ENCODE measurements around the gene SNED1.

SNED1 gene

DNA sequence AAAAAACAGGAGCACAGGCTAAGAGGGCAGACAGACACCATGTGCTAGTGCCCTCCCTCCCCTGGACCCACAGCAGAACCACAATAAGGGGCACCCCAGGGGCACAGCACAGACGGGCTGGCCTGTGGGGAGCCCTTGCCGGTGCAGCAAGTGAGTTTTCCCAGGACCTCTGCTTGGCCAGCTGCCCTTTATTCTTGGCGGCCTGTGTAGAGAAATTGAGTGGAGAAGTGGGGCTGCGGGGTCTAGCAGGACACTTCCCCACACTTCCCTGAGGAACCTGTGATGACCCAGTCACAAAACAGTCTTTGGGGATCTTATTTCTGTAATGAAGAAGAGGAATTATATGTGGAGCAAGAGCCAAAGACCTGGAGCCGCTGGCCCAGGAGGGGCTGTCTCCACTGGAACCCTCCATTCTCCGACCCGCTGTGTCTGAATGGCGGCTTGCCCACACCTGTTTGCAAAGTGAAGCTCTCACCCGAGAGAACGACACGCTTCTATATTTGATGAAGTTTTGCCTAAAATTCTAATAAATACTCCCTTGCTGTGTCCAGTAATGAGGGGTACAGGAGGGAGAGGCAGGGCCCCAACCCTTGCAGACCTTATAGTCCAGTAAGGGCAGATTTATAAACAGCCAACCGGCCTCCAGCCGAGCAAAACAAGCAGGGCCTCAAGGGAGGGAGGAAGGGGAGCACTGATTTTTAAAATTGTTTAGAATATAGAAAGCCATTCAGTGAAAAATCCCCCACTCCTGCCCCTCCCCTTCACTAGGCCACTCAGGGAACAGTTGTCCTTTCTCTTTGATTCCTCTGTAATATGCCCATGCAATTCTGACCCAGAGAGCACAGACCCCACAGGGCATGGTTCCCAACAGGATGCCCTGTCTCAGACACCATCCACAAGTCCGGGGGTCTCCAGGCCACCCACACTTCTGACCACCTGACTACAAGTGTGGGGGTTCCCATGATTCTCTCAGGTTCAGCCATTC lies 44.7 kb upstream of the SNED1 start (continued):
- TF ChIP-seq ZNF121 (tag by site-specific recombination; IDR thresholded peaks at IDR 0.05) (no peak), ZNF768 (tag by site-specific recombination; IDR thresholded peaks at IDR 0.05) (no peak), ZNF514 (tag by site-specific recombination; IDR thresholded peaks at IDR 0.05) (no peak), ZNF16 (tag by site-specific recombination; IDR thresholded peaks at IDR 0.05; ENCODE audit: low read depth) (no peak)
- TF ChIP-seq, protein P1, sequence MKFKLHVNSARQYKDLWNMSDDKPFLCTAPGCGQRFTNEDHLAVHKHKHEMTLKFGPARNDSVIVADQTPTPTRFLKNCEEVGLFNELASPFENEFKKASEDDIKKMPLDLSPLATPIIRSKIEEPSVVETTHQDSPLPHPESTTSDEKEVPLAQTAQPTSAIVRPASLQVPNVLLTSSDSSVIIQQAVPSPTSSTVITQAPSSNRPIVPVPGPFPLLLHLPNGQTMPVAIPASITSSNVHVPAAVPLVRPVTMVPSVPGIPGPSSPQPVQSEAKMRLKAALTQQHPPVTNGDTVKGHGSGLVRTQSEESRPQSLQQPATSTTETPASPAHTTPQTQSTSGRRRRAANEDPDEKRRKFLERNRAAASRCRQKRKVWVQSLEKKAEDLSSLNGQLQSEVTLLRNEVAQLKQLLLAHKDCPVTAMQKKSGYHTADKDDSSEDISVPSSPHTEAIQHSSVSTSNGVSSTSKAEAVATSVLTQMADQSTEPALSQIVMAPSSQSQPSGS (tag by site-specific recombination; IDR thresholded peaks at IDR 0.05; ENCODE audit: low read depth) = no peak
- TF ChIP-seq, protein P2, sequence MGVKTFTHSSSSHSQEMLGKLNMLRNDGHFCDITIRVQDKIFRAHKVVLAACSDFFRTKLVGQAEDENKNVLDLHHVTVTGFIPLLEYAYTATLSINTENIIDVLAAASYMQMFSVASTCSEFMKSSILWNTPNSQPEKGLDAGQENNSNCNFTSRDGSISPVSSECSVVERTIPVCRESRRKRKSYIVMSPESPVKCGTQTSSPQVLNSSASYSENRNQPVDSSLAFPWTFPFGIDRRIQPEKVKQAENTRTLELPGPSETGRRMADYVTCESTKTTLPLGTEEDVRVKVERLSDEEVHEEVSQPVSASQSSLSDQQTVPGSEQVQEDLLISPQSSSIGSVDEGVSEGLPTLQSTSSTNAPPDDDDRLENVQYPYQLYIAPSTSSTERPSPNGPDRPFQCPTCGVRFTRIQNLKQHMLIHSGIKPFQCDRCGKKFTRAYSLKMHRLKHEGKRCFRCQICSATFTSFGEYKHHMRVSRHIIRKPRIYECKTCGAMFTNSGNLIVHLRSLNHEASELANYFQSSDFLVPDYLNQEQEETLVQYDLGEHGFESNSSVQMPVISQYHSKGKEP (tag by site-specific recombination; IDR thresholded peaks at IDR 0.05) = no peak

DNA sequence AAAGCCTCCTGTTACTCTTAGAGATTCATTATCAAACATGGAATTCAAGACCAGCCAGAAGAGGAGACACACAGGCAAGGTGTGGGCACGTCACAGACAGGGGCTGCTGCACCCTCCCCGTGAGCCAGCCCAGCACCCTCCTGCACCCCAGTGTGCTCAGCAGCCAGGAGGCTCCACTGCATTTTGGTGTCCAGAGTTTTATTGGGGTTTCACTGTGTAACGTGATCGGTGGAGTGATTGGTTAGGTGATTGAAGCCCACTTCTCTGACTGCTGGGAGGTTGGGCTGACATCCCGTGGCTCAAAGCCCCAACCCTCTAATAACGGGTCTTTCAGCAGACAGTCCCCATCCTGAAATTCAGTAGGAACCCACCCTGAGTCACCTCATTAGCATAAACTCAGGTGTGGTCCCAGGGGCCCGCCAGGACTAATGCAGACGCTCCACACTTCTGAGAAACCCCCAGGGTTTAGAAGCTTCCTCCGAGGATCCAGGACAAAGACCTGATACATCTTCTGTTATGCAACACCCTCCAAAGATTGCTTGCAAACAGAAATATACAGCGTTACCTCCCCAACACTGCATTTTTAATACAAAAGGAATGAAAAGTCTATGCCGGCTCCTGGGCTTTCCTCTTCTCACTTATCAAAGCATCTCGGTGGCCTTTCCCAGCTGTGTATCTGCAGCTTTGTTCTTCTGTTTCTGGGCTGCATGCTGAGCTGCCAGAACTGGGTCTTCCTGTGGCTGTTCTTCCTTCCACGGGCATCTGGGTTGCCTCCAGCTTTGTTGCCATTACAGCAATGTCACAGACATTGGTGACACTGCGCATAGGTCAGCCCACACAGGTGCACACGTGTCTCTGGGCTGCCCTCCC lies 43.7 kb upstream of the SNED1 start:
- Histone ChIP-seq H3K4me3 (ENCODE audit: low read depth, low read length) (no peak overlapping the region), H3K36me3 (ENCODE audit: control insufficient read depth in 2 of 2, insufficient read depth in 1 of 2, low read length in 2 of 2) (no peaks in the 10 kb centered on the region), H3K4me1 (ENCODE audit: control insufficient read depth, insufficient read depth, low read length) (no peaks in the 10 kb centered on the region), H3K9me3 (ENCODE audit: control insufficient read depth, insufficient read depth, low read depth, low read length) (no peaks in the 10 kb centered on the region), H3K27ac (ENCODE audit: extremely low read depth, low read depth, low read length) (no peak overlapping the region)
- CTCF ChIA-PET = interaction anchor here (0.7 kb wide), 1 partner anchor 335 kb away, joined by 3 read pairs; no protein-coding TSS in a partner anchor
- TF ChIP-seq, protein P3, sequence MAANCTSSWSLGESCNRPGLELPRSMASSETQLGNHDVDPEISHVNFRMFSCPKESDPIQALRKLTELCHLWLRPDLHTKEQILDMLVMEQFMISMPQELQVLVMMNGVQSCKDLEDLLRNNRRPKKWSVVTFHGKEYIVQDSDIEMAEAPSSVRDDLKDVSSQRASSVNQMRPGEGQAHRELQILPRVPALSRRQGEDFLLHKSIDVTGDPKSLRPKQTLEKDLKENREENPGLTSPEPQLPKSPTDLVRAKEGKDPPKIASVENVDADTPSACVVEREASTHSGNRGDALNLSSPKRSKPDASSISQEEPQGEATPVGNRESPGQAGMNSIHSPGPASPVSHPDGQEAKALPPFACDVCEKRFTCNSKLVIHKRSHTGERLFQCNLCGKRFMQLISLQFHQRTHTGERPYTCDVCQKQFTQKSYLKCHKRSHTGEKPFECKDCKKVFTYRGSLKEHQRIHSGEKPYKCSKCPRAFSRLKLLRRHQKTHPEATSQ (tag by site-specific recombination; IDR thresholded peaks at IDR 0.05) = no peak
- TF ChIP-seq ZNF302 (tag by site-specific recombination; IDR thresholded peaks at IDR 0.05; ENCODE audit: low read depth) = no peak
- TF ChIP-seq, protein P4, sequence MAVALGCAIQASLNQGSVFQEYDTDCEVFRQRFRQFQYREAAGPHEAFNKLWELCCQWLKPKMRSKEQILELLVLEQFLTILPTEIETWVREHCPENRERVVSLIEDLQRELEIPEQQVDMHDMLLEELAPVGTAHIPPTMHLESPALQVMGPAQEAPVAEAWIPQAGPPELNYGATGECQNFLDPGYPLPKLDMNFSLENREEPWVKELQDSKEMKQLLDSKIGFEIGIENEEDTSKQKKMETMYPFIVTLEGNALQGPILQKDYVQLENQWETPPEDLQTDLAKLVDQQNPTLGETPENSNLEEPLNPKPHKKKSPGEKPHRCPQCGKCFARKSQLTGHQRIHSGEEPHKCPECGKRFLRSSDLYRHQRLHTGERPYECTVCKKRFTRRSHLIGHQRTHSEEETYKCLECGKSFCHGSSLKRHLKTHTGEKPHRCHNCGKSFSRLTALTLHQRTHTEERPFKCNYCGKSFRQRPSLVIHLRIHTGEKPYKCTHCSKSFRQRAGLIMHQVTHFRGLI (tag by site-specific recombination; IDR thresholded peaks at IDR 0.05) = 0 out of 2 replicates have a peak, but pooled peaks have one; percentile 48
- POLR2A ChIA-PET = no interaction called here

DNA sequence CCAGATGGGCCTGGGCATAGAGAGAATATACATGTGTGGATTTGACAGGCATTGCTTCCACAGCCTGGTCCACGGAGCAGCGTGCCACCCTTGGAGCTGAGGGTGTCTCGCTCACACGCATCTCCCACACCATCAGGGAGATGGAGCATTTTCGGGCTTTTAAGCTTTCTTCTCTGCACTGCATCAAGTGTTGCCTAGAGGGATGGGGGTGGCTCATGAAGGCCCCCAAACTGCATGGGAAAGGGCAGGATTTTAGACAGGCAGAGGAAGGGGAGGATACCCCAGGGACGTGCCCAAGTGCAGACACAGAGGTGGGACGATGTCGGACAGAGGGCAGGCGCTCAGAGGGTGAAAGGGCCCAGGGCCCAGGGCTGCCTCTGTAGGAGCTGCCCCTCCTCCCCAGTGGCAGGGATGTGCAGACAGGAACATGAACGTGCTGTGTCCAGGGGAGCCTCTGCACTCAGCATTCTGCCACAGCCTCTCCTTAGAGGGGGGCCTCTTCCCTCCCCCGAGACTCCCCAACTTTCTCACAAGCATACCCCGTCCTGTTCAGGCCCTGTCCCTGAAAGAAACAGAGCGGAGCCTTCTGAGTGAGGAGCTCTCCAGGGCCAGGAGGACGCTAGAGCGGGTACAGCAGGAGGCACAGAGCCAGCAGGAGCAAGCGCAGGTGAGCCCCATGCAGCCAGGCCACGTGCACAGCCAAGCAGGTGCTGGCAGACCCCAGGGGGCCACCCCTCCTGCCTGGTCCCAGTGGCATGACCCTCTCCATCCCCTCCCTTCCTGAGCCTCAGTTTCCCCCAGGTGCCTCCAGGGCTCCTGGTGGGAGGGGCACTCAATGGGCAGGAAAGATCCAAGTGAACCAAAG lies 42.9 kb upstream of the SNED1 start:
- ChIA-PET POLR2A (no interaction called here), CTCF (interaction anchor here (0.7 kb wide), 1 partner anchor 334 kb away, joined by 3 read pairs; no protein-coding TSS in a partner anchor)
- TF ChIP-seq, protein P5, sequence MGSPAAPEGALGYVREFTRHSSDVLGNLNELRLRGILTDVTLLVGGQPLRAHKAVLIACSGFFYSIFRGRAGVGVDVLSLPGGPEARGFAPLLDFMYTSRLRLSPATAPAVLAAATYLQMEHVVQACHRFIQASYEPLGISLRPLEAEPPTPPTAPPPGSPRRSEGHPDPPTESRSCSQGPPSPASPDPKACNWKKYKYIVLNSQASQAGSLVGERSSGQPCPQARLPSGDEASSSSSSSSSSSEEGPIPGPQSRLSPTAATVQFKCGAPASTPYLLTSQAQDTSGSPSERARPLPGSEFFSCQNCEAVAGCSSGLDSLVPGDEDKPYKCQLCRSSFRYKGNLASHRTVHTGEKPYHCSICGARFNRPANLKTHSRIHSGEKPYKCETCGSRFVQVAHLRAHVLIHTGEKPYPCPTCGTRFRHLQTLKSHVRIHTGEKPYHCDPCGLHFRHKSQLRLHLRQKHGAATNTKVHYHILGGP (tag by site-specific recombination; IDR thresholded peaks at IDR 0.05) = no peak
- TF ChIP-seq, protein P6, sequence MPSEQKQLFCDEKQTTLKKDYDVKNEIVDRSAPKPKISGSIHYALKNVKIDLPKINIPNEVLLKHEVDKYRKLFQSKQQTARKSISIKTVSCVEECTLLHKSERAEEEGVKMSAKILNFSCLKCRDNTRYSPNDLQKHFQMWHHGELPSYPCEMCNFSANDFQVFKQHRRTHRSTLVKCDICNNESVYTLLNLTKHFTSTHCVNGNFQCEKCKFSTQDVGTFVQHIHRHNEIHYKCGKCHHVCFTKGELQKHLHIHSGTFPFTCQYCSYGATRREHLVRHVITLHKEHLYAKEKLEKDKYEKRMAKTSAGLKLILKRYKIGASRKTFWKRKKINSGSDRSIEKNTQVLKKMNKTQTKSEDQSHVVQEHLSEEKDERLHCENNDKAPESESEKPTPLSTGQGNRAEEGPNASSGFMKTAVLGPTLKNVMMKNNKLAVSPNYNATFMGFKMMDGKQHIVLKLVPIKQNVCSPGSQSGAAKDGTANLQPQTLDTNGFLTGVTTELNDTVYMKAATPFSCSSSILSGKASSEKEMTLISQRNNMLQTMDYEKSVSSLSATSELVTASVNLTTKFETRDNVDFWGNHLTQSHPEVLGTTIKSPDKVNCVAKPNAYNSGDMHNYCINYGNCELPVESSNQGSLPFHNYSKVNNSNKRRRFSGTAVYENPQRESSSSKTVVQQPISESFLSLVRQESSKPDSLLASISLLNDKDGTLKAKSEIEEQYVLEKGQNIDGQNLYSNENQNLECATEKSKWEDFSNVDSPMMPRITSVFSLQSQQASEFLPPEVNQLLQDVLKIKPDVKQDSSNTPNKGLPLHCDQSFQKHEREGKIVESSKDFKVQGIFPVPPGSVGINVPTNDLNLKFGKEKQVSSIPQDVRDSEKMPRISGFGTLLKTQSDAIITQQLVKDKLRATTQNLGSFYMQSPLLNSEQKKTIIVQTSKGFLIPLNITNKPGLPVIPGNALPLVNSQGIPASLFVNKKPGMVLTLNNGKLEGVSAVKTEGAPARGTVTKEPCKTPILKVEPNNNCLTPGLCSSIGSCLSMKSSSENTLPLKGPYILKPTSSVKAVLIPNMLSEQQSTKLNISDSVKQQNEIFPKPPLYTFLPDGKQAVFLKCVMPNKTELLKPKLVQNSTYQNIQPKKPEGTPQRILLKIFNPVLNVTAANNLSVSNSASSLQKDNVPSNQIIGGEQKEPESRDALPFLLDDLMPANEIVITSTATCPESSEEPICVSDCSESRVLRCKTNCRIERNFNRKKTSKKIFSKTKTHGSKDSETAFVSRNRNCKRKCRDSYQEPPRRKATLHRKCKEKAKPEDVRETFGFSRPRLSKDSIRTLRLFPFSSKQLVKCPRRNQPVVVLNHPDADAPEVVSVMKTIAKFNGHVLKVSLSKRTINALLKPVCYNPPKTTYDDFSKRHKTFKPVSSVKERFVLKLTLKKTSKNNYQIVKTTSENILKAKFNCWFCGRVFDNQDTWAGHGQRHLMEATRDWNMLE (tag by site-specific recombination; conservative IDR thresholded peaks at IDR 0.05; ENCODE audit: low read depth) = no peak
- TF ChIP-seq ZNF214 (tag by site-specific recombination; IDR thresholded peaks at IDR 0.05; ENCODE audit: borderline replicate concordance) = no peak
- no peak for TF ChIP-seq ZBTB7A (tag by site-specific recombination; IDR thresholded peaks at IDR 0.05; ENCODE audit: low read depth)
- no peak for TF ChIP-seq ZNF311 (tag by site-specific recombination; IDR thresholded peaks at IDR 0.05; ENCODE audit: borderline replicate concordance)

More for the DNA sequence above, 42.9 kb upstream of the SNED1 start:
- no peaks in the 10 kb centered on the region for H3K9me3 ChIP-seq (ENCODE audit: control insufficient read depth, insufficient read depth, low read depth, low read length)
- no peak overlapping the region for H3K4me3 ChIP-seq (ENCODE audit: low read depth, low read length)
- H3K4me1 ChIP-seq (ENCODE audit: control insufficient read depth, insufficient read depth, low read length) = no peaks in the 10 kb centered on the region
- H3K27ac ChIP-seq (ENCODE audit: extremely low read depth, low read depth, low read length) = no peak overlapping the region
- H3K36me3 ChIP-seq (ENCODE audit: control insufficient read depth in 2 of 2, insufficient read depth in 1 of 2, low read length in 2 of 2) = no peaks in the 10 kb centered on the region
